Glutamatergic neuron (in vitro differentiated cells): Measurements from ENCODE around the gene ZNF408. TPM values are rescaled to one million over a fixed set of nuclear protein-coding genes. Genes with fewer than 3 reads are reported as not detected.

Source experiments
- DNase-seq: peaks from one replicate; pipeline ENCODE4 v3.0.0; 2022
- H3K27ac Mint-ChIP-seq: one replicate; pipeline ENCODE4 v1.8.0; 2020; ENCODE audit warnings: mild to moderate bottlenecking, mixed read lengths, inconsistent platforms; ENCODE audit not compliant: unreplicated experiment
- H3K27me3 Mint-ChIP-seq: one replicate; pipeline ENCODE4 v1.8.0; 2020; ENCODE audit warnings: mild to moderate bottlenecking, moderate library complexity, mixed read lengths, inconsistent platforms; ENCODE audit not compliant: unreplicated experiment
- H3K36me3 Mint-ChIP-seq: one replicate; pipeline ENCODE4 v1.8.0; 2020; ENCODE audit warnings: mild to moderate bottlenecking, mixed read lengths, inconsistent platforms; ENCODE audit not compliant: unreplicated experiment
- H3K4me1 Mint-ChIP-seq: one replicate; pipeline ENCODE4 v1.8.0; 2020; ENCODE audit warnings: mild to moderate bottlenecking, low read depth, mixed read lengths, inconsistent platforms; ENCODE audit not compliant: unreplicated experiment
- H3K4me3 Mint-ChIP-seq: one replicate; pipeline ENCODE4 v1.8.0; 2020; ENCODE audit warnings: mild to moderate bottlenecking, mixed read lengths, inconsistent platforms; ENCODE audit not compliant: unreplicated experiment
- H3K9me3 Mint-ChIP-seq: one replicate; pipeline ENCODE4 v1.8.0; 2020; ENCODE audit warnings: mild to moderate bottlenecking, moderate library complexity, mixed read lengths, inconsistent platforms; ENCODE audit not compliant: unreplicated experiment
- CTCF ChIP-seq: fragments of 200-600 bp; sonication (generic); IDR thresholded peaks from one replicate; pipeline ENCODE4 v1.5.0; 2021; ENCODE audit not compliant: partially characterized antibody, unreplicated experiment
- total RNA-seq: library from RNA; stranded (reverse); fragmentation: NEBNext Ultra II Directional; extraction: Animal tissue kit (Norgen Biotek cat#: 25700); gene quantifications from one replicate; pipeline ENCODE4 v1.2.1, GENCODE V29; 2021; ENCODE audit not compliant: unreplicated experiment

ZNF408 gene
- total RNA-seq, 1 donor from 2014 or later, result 10.6 TPM

- H3K36me3 Mint-ChIP-seq, result peaks cover 4% of the 10 kb centered on the region
- no peak overlapping the region for H3K4me3 Mint-ChIP-seq
- peaks cover 2% of the 10 kb centered on the region for H3K9me3 Mint-ChIP-seq
- H3K27me3 Mint-ChIP-seq, result no peaks in the 10 kb centered on the region
- TF ChIP-seq CTCF, result no peak
- H3K27ac Mint-ChIP-seq, result no peak overlapping the region
- peaks cover 6% of the 10 kb centered on the region for H3K4me1 Mint-ChIP-seq
- no peak for DNase-seq
These were observed 39.0 kb upstream of the ZNF408 start for GRCh38 chr11:46661836-46662235.

GRCh38 chr11:46662366-46662765 is 38.5 kb upstream of the ZNF408 start:
- DNase-seq, result no peak
- Mint-ChIP-seq H3K36me3 (peaks cover 4% of the 10 kb centered on the region), H3K9me3 (peaks cover 2% of the 10 kb centered on the region), H3K27ac (no peak overlapping the region), H3K4me1 (peaks cover 7% of the 10 kb centered on the region), H3K27me3 (no peaks in the 10 kb centered on the region), H3K4me3 (no peak overlapping the region)
- no peak for TF ChIP-seq CTCF

- H3K27me3 Mint-ChIP-seq, result no peaks in the 10 kb centered on the region
- no peak for TF ChIP-seq CTCF
- DNase-seq, result no peak
- H3K27ac Mint-ChIP-seq, result peak overlapping the region; percentile 39
- H3K9me3 Mint-ChIP-seq, result peaks cover 2% of the 10 kb centered on the region
- H3K4me3 Mint-ChIP-seq, result no peak overlapping the region
- peaks cover 7% of the 10 kb centered on the region for H3K4me1 Mint-ChIP-seq
- peaks cover 4% of the 10 kb centered on the region for H3K36me3 Mint-ChIP-seq
These were observed 37.4 kb upstream of the ZNF408 start for GRCh38 chr11:46663277-46663940.

GRCh38 chr11:46664612-46665011 is 36.2 kb upstream of the ZNF408 start:
- Mint-ChIP-seq H3K4me3 (no peak overlapping the region), H3K36me3 (peaks cover 4% of the 10 kb centered on the region), H3K27ac (no peak overlapping the region), H3K4me1 (peaks cover 7% of the 10 kb centered on the region), H3K9me3 (peaks cover 2% of the 10 kb centered on the region), H3K27me3 (no peaks in the 10 kb centered on the region)
- DNase-seq, result no peak
- no peak for TF ChIP-seq CTCF

- DNase-seq, result no peak
- no peak overlapping the region for H3K27ac Mint-ChIP-seq
- TF ChIP-seq CTCF, result no peak
- H3K27me3 Mint-ChIP-seq, result no peaks in the 10 kb centered on the region
- H3K36me3 Mint-ChIP-seq, result no peaks in the 10 kb centered on the region
- H3K4me1 Mint-ChIP-seq, result peaks cover 7% of the 10 kb centered on the region
- no peak overlapping the region for H3K4me3 Mint-ChIP-seq
- H3K9me3 Mint-ChIP-seq, result peaks cover 2% of the 10 kb centered on the region
These were observed 35.5 kb upstream of the ZNF408 start for GRCh38 chr11:46665356-46665755.
